ENCODE measurements around the gene NAV3. TPM values are rescaled to one million over a fixed set of nuclear protein-coding genes. Genes with fewer than 3 reads are reported as not detected.

The NAV3 gene
- total RNA-seq, 1 donor from 2014 or later, result 16.2 TPM

- Histone ChIP-seq H3K4me1 (no peaks in the 10 kb centered on the region), H3K4me3 (no peak overlapping the region), H3K27me3 (no peaks in the 10 kb centered on the region), H3K9me3 (no peaks in the 10 kb centered on the region), H3K27ac (no peak overlapping the region), H3K36me3 (no peaks in the 10 kb centered on the region)
- no peak for DNase-seq (ENCODE audit: extremely low spot score in 2 of 2)
- peak in 1 of 2 donors; percentile 23 for TF ChIP-seq POLR2AphosphoS5 (IDR thresholded peaks at IDR 0.05; ENCODE audit: insufficient read depth in 1 of 2, low read depth in 1 of 2)
- TF ChIP-seq, protein P1, sequence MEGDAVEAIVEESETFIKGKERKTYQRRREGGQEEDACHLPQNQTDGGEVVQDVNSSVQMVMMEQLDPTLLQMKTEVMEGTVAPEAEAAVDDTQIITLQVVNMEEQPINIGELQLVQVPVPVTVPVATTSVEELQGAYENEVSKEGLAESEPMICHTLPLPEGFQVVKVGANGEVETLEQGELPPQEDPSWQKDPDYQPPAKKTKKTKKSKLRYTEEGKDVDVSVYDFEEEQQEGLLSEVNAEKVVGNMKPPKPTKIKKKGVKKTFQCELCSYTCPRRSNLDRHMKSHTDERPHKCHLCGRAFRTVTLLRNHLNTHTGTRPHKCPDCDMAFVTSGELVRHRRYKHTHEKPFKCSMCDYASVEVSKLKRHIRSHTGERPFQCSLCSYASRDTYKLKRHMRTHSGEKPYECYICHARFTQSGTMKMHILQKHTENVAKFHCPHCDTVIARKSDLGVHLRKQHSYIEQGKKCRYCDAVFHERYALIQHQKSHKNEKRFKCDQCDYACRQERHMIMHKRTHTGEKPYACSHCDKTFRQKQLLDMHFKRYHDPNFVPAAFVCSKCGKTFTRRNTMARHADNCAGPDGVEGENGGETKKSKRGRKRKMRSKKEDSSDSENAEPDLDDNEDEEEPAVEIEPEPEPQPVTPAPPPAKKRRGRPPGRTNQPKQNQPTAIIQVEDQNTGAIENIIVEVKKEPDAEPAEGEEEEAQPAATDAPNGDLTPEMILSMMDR (IDR thresholded peaks at IDR 0.05), result no peak
- intact Hi-C loops (cut with DNase I), result no loop called here
These were observed 164.9 kb downstream of the NAV3 start for GRCh38 chr12:77995436-77996167.

DNA sequence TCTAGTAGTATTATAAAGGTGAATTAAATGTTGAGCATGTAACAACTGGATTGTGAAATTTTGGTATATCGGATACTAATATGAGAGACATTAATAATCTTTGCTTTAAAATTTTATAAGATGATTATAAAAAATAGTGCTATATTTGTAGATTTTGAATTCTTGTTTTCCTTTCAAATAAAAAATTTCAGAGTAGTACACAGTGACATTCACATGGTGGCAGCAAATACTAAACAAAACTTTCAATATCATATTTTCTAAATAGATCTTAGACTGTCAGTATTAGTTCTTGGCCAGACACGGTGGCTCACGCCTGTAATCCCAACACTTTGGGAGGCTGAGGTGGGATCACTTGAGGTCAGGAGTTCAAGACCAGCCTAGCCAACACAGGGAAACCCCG is 166.0 kb downstream of the NAV3 start:
- no peaks in the 10 kb centered on the region for H3K36me3 ChIP-seq
- TF ChIP-seq POLR2A (IDR thresholded peaks at IDR 0.05), result no peak
- TF ChIP-seq, protein P1 (IDR thresholded peaks at IDR 0.05), result no peak
- no peak for TF ChIP-seq POLR2AphosphoS5 (IDR thresholded peaks at IDR 0.05; ENCODE audit: insufficient read depth in 1 of 2, low read depth in 1 of 2)
- intact Hi-C loops (cut with DNase I), result no loop called here
- no peaks in the 10 kb centered on the region for H3K9me3 ChIP-seq
- no peak for DNase-seq (ENCODE audit: extremely low spot score in 2 of 2)
- no peak overlapping the region for H3K27ac ChIP-seq
- H3K27me3 ChIP-seq, result no peaks in the 10 kb centered on the region
- no peaks in the 10 kb centered on the region for H3K4me1 ChIP-seq
- no peak overlapping the region for H3K4me3 ChIP-seq

DNA sequence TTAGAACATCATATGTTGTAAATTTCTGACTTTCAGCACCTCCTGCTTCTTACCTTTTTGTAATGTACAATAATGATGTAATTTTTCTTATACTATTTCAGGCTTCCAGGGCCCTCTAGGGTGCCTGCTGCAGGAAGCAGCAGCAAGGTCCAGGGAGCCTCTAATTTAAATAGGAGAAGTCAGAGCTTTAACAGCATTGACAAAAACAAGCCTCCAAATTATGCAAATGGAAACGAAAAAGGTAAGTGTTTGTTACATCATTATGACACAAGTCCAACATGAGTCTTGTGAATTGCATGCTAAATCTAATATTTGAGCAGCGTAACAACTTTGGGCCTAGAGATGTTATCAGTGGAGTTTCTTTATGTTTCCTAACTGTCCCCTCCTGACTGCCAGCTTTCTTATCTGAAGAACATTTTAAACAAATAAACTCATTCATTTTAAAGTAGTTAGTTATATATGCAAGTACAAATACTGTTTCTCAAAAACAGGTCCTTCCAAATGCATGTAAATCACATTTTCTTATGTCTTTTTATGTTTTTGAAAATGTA is 167.6 kb downstream of the NAV3 start:
- no peaks in the 10 kb centered on the region for H3K36me3 ChIP-seq
- H3K9me3 ChIP-seq, result no peaks in the 10 kb centered on the region
- no peak overlapping the region for H3K27ac ChIP-seq
- TF ChIP-seq POLR2AphosphoS5 (IDR thresholded peaks at IDR 0.05; ENCODE audit: insufficient read depth in 1 of 2, low read depth in 1 of 2), result no peak
- H3K4me1 ChIP-seq, result no peaks in the 10 kb centered on the region
- no peak for DNase-seq (ENCODE audit: extremely low spot score in 2 of 2)
- no peak overlapping the region for H3K4me3 ChIP-seq
- no peaks in the 10 kb centered on the region for H3K27me3 ChIP-seq
- intact Hi-C loops (cut with DNase I), result no loop called here

DNA sequence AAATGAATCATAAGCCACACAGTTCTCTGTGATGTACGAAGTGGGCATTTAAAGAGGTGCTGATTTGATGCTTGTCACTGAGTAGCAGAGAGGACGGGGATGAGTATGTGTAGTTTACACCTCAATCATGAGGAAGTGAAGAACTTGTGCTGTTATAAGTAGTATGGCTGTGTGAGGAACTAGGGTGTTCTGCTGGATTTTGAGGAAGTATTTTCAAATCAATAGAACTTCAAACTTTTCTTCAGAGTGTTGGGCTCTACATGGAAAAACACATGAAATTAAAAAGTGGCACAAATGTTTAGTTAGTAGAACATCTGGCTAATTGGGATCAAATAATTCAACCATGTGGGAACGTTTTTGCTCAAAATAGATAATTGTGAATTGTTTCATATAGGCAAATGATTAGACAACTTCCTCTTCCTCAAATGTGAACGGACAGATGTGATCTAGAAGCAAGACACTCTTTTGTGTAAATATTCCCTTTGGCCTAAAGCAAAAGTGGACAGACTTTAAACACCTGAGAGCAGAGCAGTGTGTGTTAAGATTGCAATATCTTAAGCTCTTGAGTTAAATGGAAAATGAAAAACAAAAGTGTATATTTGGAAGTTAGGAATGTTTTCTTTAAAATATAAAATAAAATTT is 168.5 kb downstream of the NAV3 start:
- intact Hi-C loops (cut with DNase I), result no loop called here
- H3K4me3 ChIP-seq, result no peak overlapping the region
- TF ChIP-seq POLR2A (IDR thresholded peaks at IDR 0.05) (no peak), POLR2AphosphoS5 (IDR thresholded peaks at IDR 0.05; ENCODE audit: insufficient read depth in 1 of 2, low read depth in 1 of 2) (no peak)
- TF ChIP-seq, protein P1 (IDR thresholded peaks at IDR 0.05), result no peak
- no peaks in the 10 kb centered on the region for H3K36me3 ChIP-seq
- no peak for DNase-seq (ENCODE audit: extremely low spot score in 2 of 2)
- no peak overlapping the region for H3K27ac ChIP-seq
- no peaks in the 10 kb centered on the region for H3K4me1 ChIP-seq
- H3K9me3 ChIP-seq, result no peaks in the 10 kb centered on the region
- no peaks in the 10 kb centered on the region for H3K27me3 ChIP-seq

DNA sequence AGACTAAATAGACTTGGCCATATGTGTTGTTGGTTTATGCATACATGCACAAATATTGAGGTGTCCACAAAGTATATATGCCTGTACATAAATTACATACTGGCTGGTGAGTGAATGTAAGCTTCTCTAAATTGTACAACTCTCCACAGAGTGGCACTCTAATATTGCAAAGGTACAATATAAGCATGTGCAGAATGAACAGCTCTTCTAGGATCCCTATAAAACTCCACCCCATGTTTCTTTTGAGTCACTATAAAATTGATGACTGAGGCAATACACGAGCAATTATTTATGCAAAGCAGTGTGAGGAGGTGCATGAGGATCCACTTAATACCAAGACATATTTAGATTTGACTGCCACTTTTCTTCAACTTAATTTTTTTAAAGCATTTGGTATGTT is 172.2 kb downstream of the NAV3 start:
- intact Hi-C loops (cut with DNase I), result no loop called here
- TF ChIP-seq POLR2AphosphoS5 (IDR thresholded peaks at IDR 0.05; ENCODE audit: insufficient read depth in 1 of 2, low read depth in 1 of 2), result no peak
- no peak for TF ChIP-seq POLR2A (IDR thresholded peaks at IDR 0.05)
- TF ChIP-seq, protein P1 (IDR thresholded peaks at IDR 0.05), result no peak
- no peaks in the 10 kb centered on the region for H3K27me3 ChIP-seq

More for the DNA sequence above, 172.2 kb downstream of the NAV3 start:
- no peaks in the 10 kb centered on the region for H3K4me1 ChIP-seq
- H3K9me3 ChIP-seq, result no peaks in the 10 kb centered on the region
- no peak for DNase-seq (ENCODE audit: extremely low spot score in 2 of 2)
- H3K4me3 ChIP-seq, result no peak overlapping the region
- no peak overlapping the region for H3K27ac ChIP-seq
- H3K36me3 ChIP-seq, result no peaks in the 10 kb centered on the region
